Stimulated activated CD4-positive, alpha-beta T cell treated with anti-CD3 and anti-CD28 coated beads, Interleukin-12 subunit alpha, Interleukin-12 subunit beta, amount 100 ng/mL, for 24 hours (primary cell): ENCODE data around the gene RGS14.
"Not testable (repeated sequence)": the region's sequence is repeated elsewhere in the genome, so short reads cannot be mapped to it uniquely, and the experiment has no call there.

Source experiments
- DNase-seq, 2 experiments: peaks; one replicate each; pipeline ENCODE4 v3.0.0-alpha.2; 2020; ENCODE audit warnings: low read depth in 2 of 2

Gene RGS14

DNA sequence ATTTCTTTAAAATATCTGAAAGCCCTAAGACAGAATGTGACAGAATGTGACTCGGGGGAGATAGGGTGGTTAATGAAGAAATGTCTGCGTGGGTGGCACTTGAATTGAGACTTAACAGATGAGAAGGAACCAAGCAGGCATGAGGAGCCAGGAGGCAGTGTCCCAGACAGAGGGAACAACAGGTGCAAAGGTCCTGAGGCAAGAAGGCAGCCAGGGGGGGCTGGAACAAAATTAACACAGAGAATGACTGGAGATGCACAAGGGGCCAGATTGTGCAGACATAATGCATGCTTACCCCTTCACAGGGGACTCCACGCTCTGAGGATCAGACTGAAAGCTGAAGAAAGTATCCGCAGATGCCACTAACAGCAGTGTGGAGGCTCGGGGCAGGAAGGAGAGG, 8.0 kb upstream of the RGS14 start:
- DNase-seq: no peak

GRCh38 chr5:177350776-177351391, 6.8 kb upstream of the RGS14 start:
- no peak for DNase-seq

DNA sequence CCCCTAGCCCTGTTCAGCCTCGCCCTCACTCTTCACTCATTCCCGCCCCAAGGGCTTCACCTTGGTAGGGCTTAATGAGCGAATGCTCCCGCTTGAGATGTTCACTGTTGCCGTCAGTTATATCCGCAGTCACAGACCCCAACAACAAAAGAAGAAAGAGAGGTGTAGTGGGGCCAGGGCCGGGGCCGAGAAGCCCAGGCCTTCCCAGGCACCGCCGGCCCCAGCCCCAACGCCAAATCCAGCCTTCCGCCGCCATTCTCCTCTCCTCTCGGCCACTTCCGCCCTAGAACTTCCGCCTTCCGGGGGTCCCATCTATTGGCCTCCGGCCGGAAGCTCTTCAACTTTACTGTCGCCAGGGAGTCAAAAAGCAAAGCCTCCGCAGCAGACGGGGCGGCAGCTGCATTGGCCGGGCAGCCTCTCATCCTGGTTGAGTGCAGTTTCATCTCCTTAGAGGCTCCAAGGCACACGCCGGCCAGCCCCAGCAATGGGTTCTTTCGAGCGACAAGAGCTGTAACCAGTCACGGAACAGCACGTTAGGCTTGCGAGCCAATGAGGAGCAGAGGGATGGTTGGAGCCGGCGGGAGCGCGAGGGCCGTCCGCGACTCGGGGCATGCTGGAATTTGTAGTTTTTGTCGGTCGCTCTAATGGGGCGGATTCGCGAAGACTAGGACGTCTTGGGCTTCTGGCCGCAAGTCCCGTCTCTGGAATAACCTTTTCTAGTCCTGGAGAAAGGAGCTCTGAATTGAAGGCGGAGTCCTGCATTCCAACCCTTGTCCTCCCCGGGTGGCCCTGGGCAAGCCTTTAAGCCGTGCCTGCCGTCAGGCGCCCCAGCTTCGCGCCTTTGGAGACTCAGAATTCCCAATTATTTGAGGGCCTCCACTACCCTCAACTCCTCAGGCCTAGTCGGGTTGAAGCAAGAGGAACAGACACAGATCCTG, 6.1 kb upstream of the RGS14 start, which contains the start of gene LMAN2:
Gene LMAN2 (minus strand): TSS at position 277 of the 938 bp plus-strand sequence. CDS start 21 bp downstream, at position 256.
- peak; percentile 85 to 86 for DNase-seq

DNA sequence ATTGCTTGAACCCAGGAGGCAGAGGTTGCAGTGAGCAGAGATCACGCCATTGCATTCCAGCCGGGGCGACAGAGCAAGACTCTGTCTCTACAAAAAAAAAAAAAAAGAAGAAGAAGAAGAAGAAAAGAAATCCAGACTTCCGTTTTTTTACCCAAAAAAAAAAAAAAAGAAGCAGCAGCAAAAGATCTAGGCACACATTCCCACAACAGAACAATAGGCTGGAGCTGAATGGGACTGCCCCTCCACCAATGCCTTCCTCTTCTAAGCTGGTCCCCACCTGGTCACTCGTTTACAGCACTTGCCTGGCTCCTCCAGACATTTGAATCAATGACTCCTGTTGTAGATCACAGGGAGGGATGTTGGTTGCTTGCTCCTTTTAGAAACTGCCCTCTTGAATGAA, 4.6 kb upstream of the RGS14 start:
- DNase-seq: no peak

DNA sequence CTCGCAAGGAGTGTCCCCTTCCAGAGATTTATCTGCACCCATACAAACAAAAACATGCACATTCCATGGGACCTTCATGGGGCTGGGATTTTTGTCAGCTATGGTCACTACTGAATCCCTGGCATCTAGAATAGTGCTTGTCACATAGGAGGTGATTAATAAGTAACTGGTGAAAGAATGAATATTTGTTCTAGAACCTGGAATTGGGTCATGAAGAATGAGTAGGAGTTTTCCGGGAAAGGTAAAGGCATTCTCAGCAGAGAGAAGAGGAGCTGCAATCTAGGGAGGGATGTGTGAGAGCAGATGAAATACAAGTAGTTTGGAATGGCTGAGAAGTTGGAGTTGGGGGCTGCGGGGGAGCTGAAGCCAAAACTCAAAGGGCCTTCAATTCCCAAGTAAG, 3.5 kb upstream of the RGS14 start:
- DNase-seq: no peak

DNA sequence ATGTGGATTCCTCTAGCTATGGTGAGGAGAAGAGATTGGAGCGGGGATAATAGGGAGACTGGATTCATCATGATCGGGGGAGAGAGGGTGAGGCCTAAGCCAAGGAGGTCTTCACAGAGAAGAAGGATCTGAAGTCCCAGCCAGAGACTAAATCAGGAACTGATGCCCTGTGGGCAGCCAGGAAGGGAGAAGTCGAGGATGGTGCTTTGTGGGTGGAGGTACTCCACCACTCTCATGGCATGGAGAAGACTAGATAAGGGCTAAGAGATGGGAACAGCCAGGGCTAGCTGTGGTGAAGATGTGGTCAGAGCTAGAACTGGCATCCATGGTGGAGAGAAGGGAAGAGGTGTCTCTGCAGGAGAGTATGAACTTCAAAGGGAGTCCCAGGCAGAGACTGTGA, 3.0 kb upstream of the RGS14 start:
- DNase-seq: no peak

- DNase-seq: no peak
Measured at GRCh38 chr5:177355162-177355867, 2.4 kb upstream of the RGS14 start.

DNA sequence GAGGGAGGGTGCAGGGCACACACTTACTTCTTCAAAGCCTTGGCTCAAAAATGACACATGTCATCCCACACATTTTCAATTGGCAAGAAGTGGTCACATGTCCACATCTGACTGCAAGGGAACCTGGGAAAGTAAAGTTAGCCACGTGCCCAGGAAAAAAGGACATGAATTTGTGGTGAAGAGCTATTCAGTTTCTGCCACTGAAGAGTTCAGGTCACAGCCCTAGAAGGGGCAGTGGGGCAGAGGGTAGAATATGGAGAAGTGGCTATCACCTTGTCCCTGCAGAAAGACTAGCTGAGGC, 1.9 kb upstream of the RGS14 start:
- DNase-seq: no peak

GRCh38 chr5:177356746-177357145, 978 bp upstream of the RGS14 start:
- no peak for DNase-seq

- DNase-seq: no peak
Measured at GRCh38 chr5:177357146-177357458, 622 bp upstream of the RGS14 start.

GRCh38 chr5:177358370-177358819, 671 bp downstream of the RGS14 start:
- no peak for DNase-seq

DNA sequence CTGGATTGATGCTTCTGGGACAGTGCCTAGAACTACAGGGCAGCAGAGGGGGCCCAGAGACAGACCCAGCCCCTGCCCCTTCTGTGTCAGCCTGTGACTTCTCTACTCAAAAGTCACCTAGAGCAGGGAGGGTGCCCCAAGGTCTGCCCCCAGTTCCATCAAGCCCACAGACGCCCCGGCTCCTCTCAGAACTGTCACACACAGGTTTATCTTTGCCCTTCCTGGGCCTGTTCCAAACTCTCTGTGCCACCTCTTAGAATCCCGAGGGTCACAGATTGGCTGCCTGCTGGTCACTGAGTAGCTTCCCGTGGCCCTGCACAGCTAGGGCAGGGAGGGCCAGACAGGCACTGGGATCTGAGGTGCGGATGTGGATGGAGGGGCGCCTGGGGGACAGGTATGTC, 1.7 kb downstream of the RGS14 start:
- no peak for DNase-seq

DNA sequence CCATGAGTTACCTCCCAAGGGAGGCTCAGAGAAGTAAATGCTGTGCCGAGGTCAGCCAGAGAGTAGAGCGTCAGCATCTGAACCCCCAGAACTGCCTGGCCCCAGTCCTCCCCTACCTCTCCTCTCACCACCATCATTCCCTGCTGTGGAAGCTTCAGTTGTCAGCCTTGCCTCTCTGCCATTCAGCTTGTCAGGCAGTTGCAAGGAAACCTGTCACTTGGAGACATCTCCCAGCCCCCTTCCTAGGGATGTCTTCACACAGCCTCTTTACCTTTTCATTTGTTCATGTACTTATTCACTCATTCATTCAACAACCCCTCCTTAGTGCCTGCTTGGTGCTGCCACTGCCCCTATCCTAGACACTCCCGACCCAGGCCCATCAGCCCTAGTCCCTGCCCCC, 2.1 kb downstream of the RGS14 start:
- no peak for DNase-seq

GRCh38 chr5:177360740-177361139, 3.0 kb downstream of the RGS14 start:
- DNase-seq: not testable (repeated sequence)

DNA sequence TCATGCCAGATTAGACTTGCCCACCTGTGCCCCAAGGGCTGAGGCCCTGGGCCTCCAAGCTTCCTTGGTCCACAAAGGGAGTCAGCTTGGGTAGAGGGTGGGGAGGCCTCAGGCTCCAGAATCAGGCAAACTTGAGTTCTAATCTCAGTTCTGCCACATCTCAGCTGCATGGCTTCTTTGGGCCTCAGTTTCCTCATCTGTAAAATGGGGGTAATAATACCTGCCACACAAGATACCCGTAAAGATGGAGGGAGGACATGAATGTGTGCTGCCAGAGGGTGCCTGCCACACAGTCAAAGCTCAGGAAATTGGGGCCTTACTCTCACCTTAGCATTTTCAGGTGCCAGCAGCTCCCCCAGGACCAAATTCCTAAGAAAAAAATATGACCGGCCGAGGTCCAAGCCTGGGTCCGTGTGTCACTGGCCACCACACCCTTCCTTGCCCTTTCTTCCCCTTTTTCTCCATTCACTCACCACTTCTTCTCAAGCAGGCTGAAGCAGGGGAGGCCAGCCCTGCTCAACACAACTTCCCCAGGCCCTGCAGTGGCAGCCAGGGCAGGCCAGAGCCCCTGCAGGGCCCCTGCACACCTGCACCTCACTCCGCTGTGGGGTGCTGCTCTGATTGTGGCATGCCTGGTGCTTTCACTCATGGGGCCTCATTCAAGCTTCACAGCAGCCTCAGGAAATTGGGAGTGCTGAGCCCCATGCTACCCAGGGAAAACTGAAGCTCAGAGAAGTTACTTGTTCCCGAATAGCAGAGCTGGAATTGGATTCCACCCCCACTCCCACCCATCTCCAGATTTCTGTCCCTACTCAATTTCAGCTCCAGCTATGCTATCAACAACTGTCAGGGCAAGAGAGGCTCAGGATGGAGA, 3.9 kb downstream of the RGS14 start:
- no peak for DNase-seq

GRCh38 chr5:177362292-177362609, 4.5 kb downstream of the RGS14 start:
- DNase-seq: no peak

DNA sequence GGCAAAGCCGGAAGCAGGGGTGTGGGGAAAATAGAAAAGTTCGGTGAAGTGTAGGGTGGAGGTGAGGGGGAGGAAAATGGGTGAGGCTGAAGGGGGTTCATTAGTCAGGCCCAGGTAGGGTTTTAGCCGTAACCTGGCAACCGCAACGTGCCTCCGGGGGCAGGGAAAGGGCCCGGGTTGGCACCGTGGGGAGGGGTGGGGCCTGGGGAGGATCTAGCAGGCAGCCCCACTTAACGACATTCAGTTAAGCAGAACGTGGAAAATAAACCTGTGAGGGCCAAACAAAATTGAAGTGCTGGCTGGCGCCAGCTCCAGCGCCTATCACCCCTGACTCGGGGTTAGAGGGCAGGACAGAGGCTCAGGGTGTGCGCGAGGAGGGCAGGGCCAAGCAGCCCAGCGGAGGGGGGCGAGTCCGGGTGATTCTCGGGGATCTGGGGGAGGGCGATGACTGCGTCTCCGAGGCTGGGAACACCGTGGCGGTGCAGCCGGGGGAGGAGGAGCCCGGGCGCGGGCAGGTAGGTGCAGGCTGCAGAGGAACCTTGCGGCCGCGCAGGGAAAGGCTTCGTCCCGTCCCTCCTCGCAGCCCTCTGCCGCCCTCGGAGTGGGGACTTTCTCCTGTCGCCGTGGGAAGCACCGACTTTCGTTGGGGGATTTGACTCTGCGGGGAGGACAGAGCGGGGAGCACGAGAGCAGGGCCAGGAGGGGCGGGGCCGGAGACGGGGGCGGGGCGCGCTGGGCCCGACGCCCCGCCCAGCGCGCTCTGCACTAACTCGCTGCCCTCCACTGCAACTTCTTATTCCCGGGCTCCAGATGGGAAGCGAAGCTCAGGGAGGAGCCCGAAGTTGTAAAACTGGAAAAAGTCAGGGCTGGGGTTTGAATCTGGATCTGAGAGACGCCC, 5.1 kb downstream of the RGS14 start:
- peak; percentile 37 to 65 for DNase-seq

- DNase-seq: no peak
Measured at GRCh38 chr5:177363565-177363964, 5.8 kb downstream of the RGS14 start.

- no peak for DNase-seq
Measured at GRCh38 chr5:177364159-177364962, 6.6 kb downstream of the RGS14 start.
